GM23338 (cell line): ENCODE results near the gene SFI1. TPM values are rescaled to one million over a fixed set of nuclear protein-coding genes. Genes with fewer than 3 reads are reported as not detected.

Experiments
- ATAC-seq: fragments of 200-7000 bp; cut with Tn5 transposase; 3 replicates; pipeline ENCODE4 v1.9.1; 2020
- DNase-seq: peaks from one replicate; pipeline ENCODE4 v3.0.0-alpha.2; 2015; ENCODE audit warnings: low spot score
- H2AFZ ChIP-seq: fragments of 200-600 bp; sonication (generic); 2 replicates; pipeline ENCODE4 v1.8.0; 2016; ENCODE audit warnings: antibody characterized with exemption, mild to moderate bottlenecking, moderate library complexity
- H3F3A ChIP-seq: fragments of 200-600 bp; sonication (generic); replicated peaks from 2 replicates; pipeline ENCODE4 v1.8.0; 2017; ENCODE audit warnings: antibody characterized with exemption, mixed run types, low read depth
- H3K27ac ChIP-seq: fragments of 200-600 bp; sonication (generic); 2 replicates; pipeline ENCODE4 v1.6.1; 2016; ENCODE audit warnings: low read depth
- H3K27me3 ChIP-seq: fragments of 200-600 bp; sonication (generic); 2 replicates; pipeline ENCODE4 v1.8.0; 2016; ENCODE audit warnings: mild to moderate bottlenecking, mixed run types, moderate library complexity; ENCODE audit not compliant: insufficient read depth
- H3K36me3 ChIP-seq: fragments of 200-600 bp; sonication (generic); 2 replicates; pipeline ENCODE4 v1.8.0; 2016; ENCODE audit warnings: mild to moderate bottlenecking; ENCODE audit not compliant: insufficient read depth
- H3K4me1 ChIP-seq: fragments of 200-600 bp; sonication (generic); 2 replicates; pipeline ENCODE4 v1.8.0; 2016; ENCODE audit warnings: mild to moderate bottlenecking, moderate library complexity; ENCODE audit not compliant: insufficient read depth
- H3K4me2 ChIP-seq: fragments of 200-600 bp; sonication (generic); 2 replicates; pipeline ENCODE4 v1.7.1; 2017; ENCODE audit warnings: mixed run types
- H3K4me3 ChIP-seq: fragments of 200-600 bp; sonication (generic); 2 replicates; pipeline ENCODE4 v1.6.1; 2016; ENCODE audit warnings: mixed run types
- H3K79me2 ChIP-seq: fragments of 200-600 bp; sonication (generic); replicated peaks from 2 replicates; pipeline ENCODE4 v1.8.0; 2017; ENCODE audit warnings: mild to moderate bottlenecking; ENCODE audit not compliant: insufficient read depth
- H3K9me2 ChIP-seq: fragments of 200-600 bp; sonication (generic); 2 replicates; pipeline ENCODE4 v1.8.0; 2017; ENCODE audit not compliant: insufficient read depth
- H4K20me1 ChIP-seq: fragments of 200-600 bp; sonication (generic); replicated peaks from 2 replicates; pipeline ENCODE4 v1.8.0; 2017; ENCODE audit warnings: mild to moderate bottlenecking; ENCODE audit not compliant: insufficient read depth
- H3K27ac Mint-ChIP-seq: 2 replicates; pipeline ENCODE4 v1.8.0; 2020; ENCODE audit warnings: inconsistent platforms, mild to moderate bottlenecking, moderate library complexity, mixed read lengths
- H3K27me3 Mint-ChIP-seq: 3 replicates; pipeline ENCODE4 v1.8.0; 2022; ENCODE audit warnings: low read depth, mild to moderate bottlenecking, moderate library complexity, mixed read lengths, inconsistent platforms; ENCODE audit not compliant: insufficient read depth, poor library complexity
- H3K36me3 Mint-ChIP-seq: 3 replicates; pipeline ENCODE4 v1.8.0; 2021; ENCODE audit warnings: low read depth, mild to moderate bottlenecking, inconsistent platforms, moderate library complexity, mixed read lengths
- H3K4me1 Mint-ChIP-seq: 3 replicates; pipeline ENCODE4 v1.8.0; 2020; ENCODE audit warnings: mild to moderate bottlenecking, inconsistent platforms, mixed read lengths
- H3K4me3 Mint-ChIP-seq: 3 replicates; pipeline ENCODE4 v1.8.0; 2021; ENCODE audit warnings: moderate library complexity, mild to moderate bottlenecking, inconsistent platforms, mixed read lengths
- H3K9me3 Mint-ChIP-seq: 3 replicates; pipeline ENCODE4 v1.8.0; 2020; ENCODE audit warnings: moderate library complexity, mild to moderate bottlenecking, inconsistent platforms, mixed read lengths
- CREB1 ChIP-seq: fragments of 250-450 bp; sonication (Bioruptor Pico); IDR thresholded peaks from 2 replicates; pipeline ENCODE4 v1.5.0; 2020; ENCODE audit warnings: low read depth, mild to moderate bottlenecking, moderate library complexity
- CTCF ChIP-seq, 2 experiments: fragments of 200-600 bp in 1 of 2; sonication (generic) in 1 of 2; conservative IDR thresholded peaks; 2 replicates each; pipeline versions ENCODE4 v1.5.1 to v1.6.1; 2016 to 2017; ENCODE audit warnings: antibody characterized with exemption in 2 of 2, low read depth in 2 of 2, mild to moderate bottlenecking in 2 of 2, moderate library complexity in 1 of 2
- ETS1 ChIP-seq: IDR thresholded peaks from 2 replicates; pipeline ENCODE4 v1.6.1; 2016; ENCODE audit warnings: antibody characterized with exemption
- EZH2 ChIP-seq: fragments of 200-600 bp; sonication (generic); IDR thresholded peaks from one replicate; pipeline ENCODE4 v1.8.0; 2017; ENCODE audit warnings: antibody characterized with exemption, mild to moderate bottlenecking, low read depth; ENCODE audit not compliant: unreplicated experiment
- EZH2phosphoT487 ChIP-seq: fragments of 200-600 bp; sonication (generic); IDR thresholded peaks from one replicate; pipeline ENCODE4 v1.8.1; 2018; ENCODE audit warnings: antibody characterized with exemption; ENCODE audit not compliant: unreplicated experiment
- JUNB ChIP-seq: IDR thresholded peaks from one replicate; pipeline ENCODE4 v1.6.1; 2016; ENCODE audit warnings: antibody characterized with exemption; ENCODE audit not compliant: unreplicated experiment
- NANOG ChIP-seq: IDR thresholded peaks from 2 replicates; pipeline ENCODE4 v1.6.1; 2016; ENCODE audit warnings: antibody characterized with exemption, borderline replicate concordance
- POLR2AphosphoS5 ChIP-seq: IDR thresholded peaks from 2 replicates; pipeline ENCODE4 v1.6.1; 2016; ENCODE audit warnings: antibody characterized with exemption, low read depth
- REST ChIP-seq: IDR thresholded peaks from one replicate; pipeline ENCODE4 v1.6.1; 2018; ENCODE audit warnings: antibody characterized with exemption; ENCODE audit not compliant: unreplicated experiment
- STAT1 ChIP-seq: IDR thresholded peaks from one replicate; pipeline ENCODE4 v1.6.1; 2016; ENCODE audit warnings: antibody characterized with exemption; ENCODE audit not compliant: unreplicated experiment
- ZNF114 ChIP-seq: fragments of 250-450 bp; sonication (Bioruptor Pico); IDR thresholded peaks from 2 replicates; pipeline ENCODE4 v1.5.0; 2020; ENCODE audit warnings: mild to moderate bottlenecking, moderate library complexity
- ZNF331 ChIP-seq: fragments of 250-450 bp; sonication (Bioruptor Pico); IDR thresholded peaks from 2 replicates; pipeline ENCODE4 v1.5.0; 2020; ENCODE audit warnings: low read depth, mild to moderate bottlenecking, moderate library complexity
- ZNF462 ChIP-seq: fragments of 250-450 bp; sonication (Bioruptor Pico); IDR thresholded peaks from 2 replicates; pipeline ENCODE4 v1.5.0; 2020; ENCODE audit warnings: mild to moderate bottlenecking, moderate library complexity
- polyA plus RNA-seq: library from polyadenylated mRNA; unstranded; fragments of >200 nt; fragmentation: Nextera tagmentation; extraction: Ambion mirVana; gene quantifications from 2 replicates; pipeline ENCODE4 v1.2.1, GENCODE V29; 2016
- total RNA-seq: library from RNA; depleted of rRNA; stranded (reverse); fragments of >200 nt; shearing (Covaris generic); gene quantifications from 2 replicates; pipeline ENCODE4 v1.2.3, GENCODE V29; 2014

SFI1 gene
- total and polyA plus RNA-seq, 2 experiments from 2014 or later, result 16.7 to 25.6 TPM

- peaks cover 66% of the 10 kb centered on the region for H3K36me3 Mint-ChIP-seq
- H3K27ac Mint-ChIP-seq, result no peak overlapping the region
- no peak overlapping the region for H3K4me2 ChIP-seq
- H3K4me3 Mint-ChIP-seq, result no peak overlapping the region
- no peak overlapping the region; the same call in 1 of the 2 replicates for H3K27ac ChIP-seq
- H3K27me3 ChIP-seq, result no peaks in the 10 kb centered on the region
- peaks cover 11% of the 10 kb centered on the region for H4K20me1 ChIP-seq
- ATAC-seq (no peak), DNase-seq (no peak)
- no peaks in the 10 kb centered on the region for H3K79me2 ChIP-seq
- H3K4me1 ChIP-seq, result no peaks in the 10 kb centered on the region
- H2AFZ ChIP-seq, result no peak overlapping the region
- H3K36me3 ChIP-seq, result peaks cover 20% of the 10 kb centered on the region
- H3K4me1 Mint-ChIP-seq, result no peaks in the 10 kb centered on the region
- no peaks in the 10 kb centered on the region for H3K9me3 Mint-ChIP-seq
- H3K27me3 Mint-ChIP-seq, result no peaks in the 10 kb centered on the region
- no peak overlapping the region for H3K4me3 ChIP-seq
- TF ChIP-seq ETS1, result no peak
- no peak for TF ChIP-seq REST
- TF ChIP-seq EZH2, result no peak
- no peak for TF ChIP-seq ZNF462
- no peak for TF ChIP-seq CTCF (conservative IDR thresholded peaks at IDR 0.05; ENCODE audit: low read depth in 2 of 2)
- TF ChIP-seq POLR2AphosphoS5, result no peak
- no peak for TF ChIP-seq EZH2phosphoT487
- TF ChIP-seq JUNB, result no peak
- TF ChIP-seq ZNF114 (CRISPR knock-in tag), result no peak
- TF ChIP-seq CREB1 (CRISPR knock-in tag), result no peak
- no peak for TF ChIP-seq NANOG
- no peak for TF ChIP-seq ZNF331
- TF ChIP-seq STAT1, result no peak
- H3F3A ChIP-seq, result no peaks in the 10 kb centered on the region
- no peaks in the 10 kb centered on the region for H3K9me2 ChIP-seq
These were observed 31.0 kb upstream of the SFI1 start for GRCh38 chr22:31465307-31465706.
